NCI-H2171 treated with DMSO at 0.1 percent for 48 hours (cell line): ENCODE measurements around the gene CAPN13.
A peak's percentile ranks its signal among the peaks of the same experiment; 100 is the strongest.

Experiments
- DNase-seq: peaks from one replicate; lab custom pipeline; 2025; lab: John Stamatoyannopoulos, UW

The CAPN13 gene

DNA sequence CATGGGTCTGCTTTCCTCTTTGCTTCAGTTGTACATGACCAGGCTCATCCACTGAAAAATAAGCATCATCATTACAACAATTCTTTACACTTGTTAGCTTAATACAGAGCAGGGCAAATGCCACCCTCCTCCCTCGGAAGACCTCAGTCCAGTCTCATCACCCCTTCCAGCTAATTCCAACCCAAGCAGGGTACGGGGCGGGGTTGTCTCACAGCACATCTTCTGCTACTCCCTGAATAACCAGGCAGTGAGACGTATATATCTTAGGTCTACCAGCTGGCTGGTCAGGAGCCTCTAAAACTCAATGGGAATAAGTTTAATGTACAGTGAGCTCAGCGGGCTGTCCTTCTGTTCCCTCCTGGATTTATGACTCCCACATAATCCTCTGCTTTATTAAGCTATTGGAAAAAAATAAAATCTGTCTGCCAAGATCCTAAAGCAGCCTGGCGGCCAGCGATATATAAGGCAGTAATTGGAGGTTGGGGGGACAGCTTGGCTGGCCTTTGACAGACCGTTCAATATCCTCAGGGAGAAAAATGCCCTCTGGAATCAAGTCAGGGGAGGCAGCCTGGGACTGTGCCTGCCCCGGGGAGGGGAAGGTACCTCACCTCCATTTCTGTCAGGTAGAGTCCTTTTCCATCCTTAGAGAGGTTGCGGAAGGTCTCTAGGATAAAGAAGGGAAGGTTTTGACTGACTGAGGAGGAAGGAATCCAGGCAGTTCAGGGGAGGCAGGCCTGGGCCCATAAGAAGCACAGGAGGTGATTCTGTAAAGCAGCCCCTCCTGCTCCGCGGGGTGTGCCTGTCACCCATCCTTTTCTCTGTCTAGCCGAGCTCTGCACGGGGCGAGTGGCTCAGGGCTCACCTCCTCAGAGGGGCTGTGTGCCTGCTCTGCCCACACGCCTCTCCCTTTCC lies 76.3 kb downstream of the CAPN13 start:
- DNase-seq = no peak

DNA sequence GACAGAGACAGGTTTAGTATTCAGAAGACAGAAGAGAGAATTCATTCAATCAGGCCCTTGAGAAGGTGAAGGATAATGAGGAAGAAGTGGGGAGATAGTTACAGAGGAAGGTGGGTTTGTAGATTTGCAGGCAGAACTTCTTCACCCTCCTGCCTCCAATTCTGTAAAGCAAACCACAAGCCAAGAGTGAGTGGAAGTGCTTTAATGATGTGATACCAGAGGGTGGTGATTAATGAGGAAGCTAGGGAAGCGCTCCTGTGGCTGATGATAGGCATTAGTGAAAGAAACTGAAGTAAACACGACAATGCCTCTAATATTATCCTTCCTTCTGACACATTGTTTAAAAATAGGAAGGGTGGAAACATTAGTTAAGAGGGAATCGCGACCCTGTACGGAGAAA lies 78.2 kb downstream of the CAPN13 start:
- no peak for DNase-seq

GRCh38 chr2:30722936-30723725 lies 84.1 kb downstream of the CAPN13 start:
- DNase-seq = no peak

GRCh38 chr2:30721668-30722647 lies 85.3 kb downstream of the CAPN13 start:
- DNase-seq = no peak

GRCh38 chr2:30721241-30721640 lies 86.0 kb downstream of the CAPN13 start:
- DNase-seq = no peak

DNA sequence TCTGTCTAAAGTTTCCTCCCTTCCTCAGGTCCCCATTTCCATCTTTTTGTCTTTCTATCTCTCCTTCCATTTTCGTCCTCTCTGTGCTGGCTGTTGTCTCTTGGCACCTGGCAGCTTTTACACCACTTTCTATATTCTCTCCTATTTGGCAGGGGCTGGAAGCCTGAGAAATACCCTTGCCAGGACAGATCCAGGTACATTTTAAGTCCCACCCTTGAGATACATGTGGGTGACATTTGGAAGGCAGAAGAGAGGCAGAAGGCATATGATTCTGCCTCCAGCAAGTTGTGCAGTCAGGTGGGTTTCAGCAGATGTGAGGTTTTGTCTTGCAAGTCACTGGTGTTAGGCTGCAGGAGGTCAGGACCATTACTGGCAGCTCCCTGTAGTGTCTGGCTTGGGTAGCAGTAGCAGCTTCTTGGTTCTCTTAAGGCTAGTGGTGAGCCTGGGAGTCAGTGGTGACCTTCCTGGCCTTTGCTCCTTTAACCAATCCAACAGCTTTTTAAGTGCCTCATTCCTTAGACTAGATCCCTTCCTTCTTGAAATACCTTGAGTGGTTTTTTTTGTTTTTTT lies 90.1 kb downstream of the CAPN13 start:
- DNase-seq = no peak

- DNase-seq = no peak
Measured at GRCh38 chr2:30716123-30716900, 90.9 kb downstream of the CAPN13 start.

DNA sequence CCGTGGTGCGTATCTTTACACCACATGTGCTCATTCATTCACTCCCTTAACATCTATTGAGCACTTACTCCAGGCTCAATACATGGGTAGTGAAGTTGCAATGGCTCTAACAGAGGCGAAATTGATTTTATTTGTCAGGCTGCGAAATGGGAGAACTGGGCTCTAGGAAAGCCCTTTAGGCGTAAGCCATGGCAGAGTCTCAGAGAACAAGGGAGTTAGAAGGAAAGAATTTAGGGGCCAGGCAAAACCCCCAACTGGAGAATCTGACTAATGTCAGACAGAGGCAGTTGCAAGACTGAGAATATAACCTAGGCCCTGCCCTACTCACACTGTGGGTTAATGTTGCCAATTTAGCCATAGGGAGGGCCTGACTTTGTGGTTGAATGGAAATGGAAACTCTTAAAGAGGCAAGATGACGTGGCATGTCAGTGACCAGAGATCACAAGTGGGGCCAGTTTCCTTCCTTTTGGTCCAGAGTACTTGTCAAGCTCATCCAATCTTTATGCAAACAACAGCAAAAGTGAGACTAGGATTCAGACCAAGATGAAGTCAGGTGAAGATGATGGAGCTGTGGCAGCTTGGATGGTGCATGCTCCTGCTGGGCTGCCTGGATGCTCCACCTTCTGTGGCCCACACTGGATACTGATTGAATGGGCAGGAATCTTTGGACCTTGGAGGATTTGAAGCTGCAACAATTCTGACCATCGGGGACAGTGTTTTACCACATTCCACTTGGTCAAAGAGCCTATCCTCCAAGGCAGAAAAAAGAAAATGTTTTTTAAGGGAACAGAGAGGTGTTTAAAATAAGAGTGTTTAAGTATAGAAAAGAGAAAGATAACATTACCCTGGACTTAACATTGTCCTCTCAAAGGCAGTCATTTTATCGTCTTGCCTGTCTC lies 92.2 kb downstream of the CAPN13 start:
- no peak for DNase-seq

DNA sequence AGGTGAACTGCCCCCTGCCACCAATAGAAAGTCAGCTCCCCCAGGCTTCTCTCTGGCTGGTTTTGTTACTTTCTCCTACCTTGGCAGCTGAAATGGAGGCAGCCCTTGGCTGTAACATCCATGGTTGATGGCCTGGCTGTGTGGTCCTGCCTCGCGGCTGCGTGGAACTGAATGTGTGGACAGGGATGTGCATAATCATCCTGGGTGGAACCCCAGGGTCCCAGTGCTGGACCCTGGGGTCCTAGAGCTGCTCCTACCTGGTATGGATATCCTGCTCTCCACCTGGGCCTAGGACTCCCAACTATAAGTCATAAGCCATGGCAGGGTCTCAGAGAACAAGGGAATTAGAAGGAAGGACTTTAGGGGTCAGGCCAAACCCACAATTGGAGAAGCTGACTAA lies 93.5 kb downstream of the CAPN13 start:
- no peak for DNase-seq

DNA sequence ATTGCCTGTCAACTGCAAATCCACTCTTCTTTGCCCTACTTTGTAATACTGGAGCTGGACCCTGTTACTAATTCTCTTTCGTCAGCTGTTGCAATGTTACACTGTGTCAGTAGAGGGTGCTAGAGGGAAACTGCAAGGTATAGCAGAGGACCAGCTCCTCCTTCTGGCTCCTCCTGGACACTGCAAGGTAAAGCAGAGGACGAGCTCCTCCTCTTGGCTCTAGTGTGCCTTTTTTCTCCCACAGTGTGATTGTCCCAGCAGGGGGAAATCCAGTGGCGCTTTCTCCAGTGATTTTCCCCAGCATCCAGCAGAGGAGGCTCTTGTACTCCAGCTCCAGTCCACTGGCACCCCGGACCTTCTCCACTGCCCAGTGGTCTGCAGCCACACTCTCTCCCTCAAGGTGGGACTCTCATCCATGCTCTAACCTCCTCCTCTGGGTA lies 95.6 kb downstream of the CAPN13 start:
- DNase-seq = peak; percentile 86

DNA sequence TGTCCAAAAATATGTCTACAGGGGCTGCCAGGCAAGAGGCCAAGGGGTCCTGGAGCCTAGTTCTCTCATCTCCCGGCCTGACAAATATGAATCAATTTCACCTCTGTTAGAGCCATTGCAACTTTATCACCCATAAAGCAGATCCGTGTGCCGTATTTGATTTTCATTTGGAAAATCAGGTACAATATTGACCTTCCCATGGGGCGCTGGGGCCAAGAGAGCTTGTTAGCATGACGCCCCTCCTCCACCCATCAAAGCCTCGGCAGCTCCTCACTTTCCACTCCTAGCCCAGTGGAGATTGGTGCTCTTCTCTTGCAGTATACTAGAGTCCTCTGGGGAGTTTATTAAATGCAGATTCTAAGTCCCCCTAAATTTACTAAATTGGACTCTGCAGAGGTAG lies 96.8 kb downstream of the CAPN13 start:
- no peak for DNase-seq

DNA sequence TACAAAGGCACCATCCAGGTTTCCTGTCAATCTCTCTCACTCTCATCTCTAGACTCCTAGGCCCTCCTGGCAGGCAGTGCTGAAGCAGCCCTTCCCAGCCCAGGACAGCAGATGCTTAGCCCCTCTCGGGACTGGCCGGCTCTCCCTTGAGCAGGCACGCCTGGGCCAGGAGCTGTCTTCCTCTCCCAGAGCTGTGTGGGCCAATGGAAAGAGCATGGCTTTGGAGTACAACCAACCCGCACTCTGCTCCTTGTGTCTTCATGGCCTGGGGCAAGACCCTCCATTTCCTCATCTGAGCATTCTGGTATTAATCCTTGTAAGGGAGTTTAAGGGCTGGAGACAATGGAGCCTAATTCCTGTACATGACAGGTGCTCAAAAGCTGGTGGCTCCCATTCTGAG lies 97.2 kb downstream of the CAPN13 start:
- no peak for DNase-seq

DNA sequence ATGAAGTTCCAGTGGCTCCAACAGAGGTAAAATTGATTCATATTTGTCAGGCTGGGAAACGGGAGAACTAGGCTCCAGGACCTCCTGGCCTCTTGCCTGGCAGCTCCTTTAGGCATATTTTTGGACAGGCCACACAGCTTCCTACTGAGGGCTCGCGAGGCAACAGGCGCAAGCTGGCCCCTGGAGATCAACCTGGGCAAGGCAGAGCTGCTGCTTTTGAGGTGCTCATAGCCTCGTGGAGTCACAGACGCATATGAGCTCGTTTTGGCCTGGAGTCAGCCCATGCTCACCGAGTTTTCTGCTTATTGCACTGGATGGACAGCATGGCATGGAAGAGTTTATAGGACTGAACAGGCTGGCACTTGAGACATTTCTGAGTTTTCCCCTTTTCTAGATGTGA lies 97.7 kb downstream of the CAPN13 start:
- no peak for DNase-seq

DNA sequence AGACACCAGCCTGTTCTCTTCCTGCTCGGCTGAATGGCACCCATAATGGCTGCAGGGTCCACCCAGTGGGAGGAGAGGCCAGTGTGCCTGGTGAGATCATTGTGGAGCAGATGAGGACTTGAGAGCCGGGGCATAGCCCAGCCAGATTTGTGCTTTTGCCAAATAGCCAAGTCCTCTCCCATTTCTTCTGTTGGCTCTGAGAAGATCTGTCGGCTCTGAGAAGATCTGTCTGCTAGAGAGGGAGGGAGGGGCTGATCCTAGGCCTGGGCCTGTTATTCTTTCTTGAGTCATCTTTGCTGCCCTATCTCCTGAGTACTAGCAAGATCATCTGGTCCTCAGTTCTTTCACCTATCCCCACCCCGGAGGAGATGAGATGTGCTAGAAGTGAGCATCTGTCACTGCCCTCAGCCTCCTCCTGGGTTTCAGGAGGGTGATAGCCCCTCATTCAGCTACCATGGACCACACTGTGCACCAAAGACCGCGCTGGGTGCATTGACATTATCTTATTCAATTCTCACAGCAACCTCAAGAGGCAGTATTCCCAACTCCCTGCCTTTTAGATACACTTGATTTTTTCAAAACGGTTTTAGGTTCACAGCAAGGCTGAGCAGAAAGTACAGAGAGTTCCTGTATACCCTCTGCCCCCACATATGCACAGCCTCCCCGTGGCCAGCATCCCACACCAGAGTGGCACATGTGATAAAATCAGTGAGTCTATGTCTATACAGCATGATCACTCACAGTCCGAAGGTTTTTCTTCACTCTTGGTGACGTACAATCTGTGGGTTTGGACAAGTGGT lies 98.6 kb downstream of the CAPN13 start:
- no peak for DNase-seq

GRCh38 chr2:30707304-30707903 lies 99.8 kb downstream of the CAPN13 start:
- DNase-seq = no peak

DNA sequence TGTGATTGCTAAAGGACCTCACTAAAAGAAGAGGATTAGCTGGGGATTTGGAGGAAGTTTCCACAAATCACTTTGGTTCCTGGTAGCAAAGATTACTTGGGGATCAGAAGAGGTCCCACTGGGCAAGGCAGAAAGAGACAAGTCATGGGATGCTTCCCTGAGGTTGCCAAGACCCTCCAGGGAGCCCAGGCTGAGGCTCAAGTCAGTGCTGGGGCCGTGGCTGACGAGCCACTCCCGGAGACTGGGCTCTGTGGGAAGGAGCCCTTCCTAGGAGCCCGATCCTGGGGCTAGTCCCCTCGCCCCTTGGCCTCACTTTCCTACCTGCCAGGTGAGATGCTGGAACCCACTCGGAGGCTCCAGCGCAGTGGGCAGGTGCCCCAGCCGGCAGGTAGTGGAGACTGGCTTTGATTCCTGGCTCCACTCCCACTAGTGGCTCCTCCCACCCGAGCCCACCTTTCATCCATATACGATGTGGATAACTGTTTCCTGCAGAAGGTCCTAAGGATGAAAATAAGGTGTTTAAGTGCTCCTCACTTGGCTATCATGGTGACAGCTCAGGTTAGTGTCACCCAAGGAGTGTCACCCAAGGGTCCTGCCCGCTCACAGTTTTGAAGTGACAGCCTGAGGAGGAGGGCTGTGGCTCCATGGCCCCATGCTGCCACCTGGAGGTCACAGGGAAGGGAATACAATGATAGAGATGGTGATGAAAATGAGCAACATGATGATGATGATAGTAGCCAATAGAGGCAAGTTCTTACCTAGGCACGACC lies 100.5 kb downstream of the CAPN13 start:
- DNase-seq = peak; percentile 73

DNA sequence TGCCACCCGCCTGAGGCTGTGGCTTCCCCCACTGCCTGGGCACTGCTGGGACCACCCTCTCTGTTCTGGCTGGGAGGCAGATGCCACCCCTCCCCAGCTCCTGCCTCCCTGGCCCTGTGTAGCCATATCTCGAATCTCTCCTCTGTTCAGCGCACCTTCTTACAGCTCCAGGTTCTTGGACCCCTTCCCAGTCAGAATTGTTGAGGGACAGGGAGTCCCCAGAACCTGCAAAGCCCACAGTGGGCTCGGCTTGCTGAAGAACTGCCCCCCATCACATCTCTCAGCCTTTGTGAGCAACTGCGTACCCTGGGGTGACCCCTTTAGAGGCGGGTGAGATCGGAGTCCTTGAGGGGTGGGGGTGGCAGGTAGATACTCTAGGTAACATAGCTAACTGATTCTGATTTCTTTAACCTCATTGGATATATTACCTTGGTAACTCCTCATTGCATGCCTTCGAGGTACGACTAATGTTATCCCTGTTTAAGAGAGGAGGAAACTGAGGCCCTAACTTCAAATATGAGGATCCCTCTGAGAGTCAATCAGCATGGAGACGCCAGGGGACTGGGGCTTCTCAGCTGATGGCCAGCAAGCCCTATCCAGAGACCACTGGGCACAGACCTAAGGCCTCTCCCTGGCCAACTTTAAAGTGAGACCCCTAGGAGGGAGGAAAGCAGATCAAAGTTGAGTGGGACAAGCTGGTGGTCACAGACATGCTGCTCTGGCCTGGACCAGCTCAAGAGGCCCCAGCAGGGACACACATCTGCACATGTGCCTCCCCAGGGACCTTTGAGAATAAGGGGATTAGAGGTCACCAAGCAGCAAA lies 101.3 kb downstream of the CAPN13 start:
- no peak for DNase-seq
